DMS153 treated with DMSO at 0.1 percent for 48 hours (cell line): ENCODE measurements around the gene CCDC157.
"Not testable (repeated sequence)": the region's sequence is repeated elsewhere in the genome, so short reads cannot be mapped to it uniquely, and the experiment has no call there.

ENCODE experiments used
- DNase-seq: peaks from one replicate; lab custom pipeline; 2025; ENCODE audit not compliant: unreplicated experiment; lab: John Stamatoyannopoulos, UW

Gene CCDC157

GRCh38 chr22:30325724-30326254, 31.0 kb upstream of the CCDC157 start:
- no peak for DNase-seq

- DNase-seq, result no peak
Observed at GRCh38 chr22:30326255-30326705, 30.5 kb upstream of the CCDC157 start.

- peak; percentile 88 for DNase-seq
Observed at GRCh38 chr22:30326706-30327362, 30.0 kb upstream of the CCDC157 start, which contains the start of gene TBC1D10A. TBC1D10A (minus strand) TSS chr22:30326941; CDS start chr22:30326881, 60 bp downstream.

GRCh38 chr22:30327864-30328345, 28.9 kb upstream of the CCDC157 start:
- DNase-seq, result peak; percentile 5

GRCh38 chr22:30328466-30329049, 28.2 kb upstream of the CCDC157 start:
- no peak for DNase-seq

- no peak for DNase-seq
Observed at GRCh38 chr22:30332551-30332950, 24.3 kb upstream of the CCDC157 start.

GRCh38 chr22:30332994-30333706, 23.7 kb upstream of the CCDC157 start:
- DNase-seq, result no peak

GRCh38 chr22:30333707-30334087, 23.1 kb upstream of the CCDC157 start:
- no peak for DNase-seq

GRCh38 chr22:30334646-30335045, 22.2 kb upstream of the CCDC157 start:
- DNase-seq, result no peak

GRCh38 chr22:30335236-30335635, 21.6 kb upstream of the CCDC157 start:
- DNase-seq, result no peak

GRCh38 chr22:30336752-30337460, 19.9 kb upstream of the CCDC157 start:
- no peak for DNase-seq

GRCh38 chr22:30337461-30337778, 19.4 kb upstream of the CCDC157 start:
- no peak for DNase-seq

- DNase-seq, result not testable (repeated sequence)
Observed at GRCh38 chr22:30338341-30338740, 18.5 kb upstream of the CCDC157 start.

- no peak for DNase-seq
Observed at GRCh38 chr22:30338802-30339201, 18.0 kb upstream of the CCDC157 start.

GRCh38 chr22:30340911-30341685, 15.7 kb upstream of the CCDC157 start:
- no peak for DNase-seq

- no peak for DNase-seq
Observed at GRCh38 chr22:30344447-30345200, 12.2 kb upstream of the CCDC157 start.

GRCh38 chr22:30347255-30347892, 9.4 kb upstream of the CCDC157 start:
- DNase-seq, result no peak

GRCh38 chr22:30348404-30348803, 8.4 kb upstream of the CCDC157 start:
- no peak for DNase-seq

GRCh38 chr22:30348809-30349208, 8.0 kb upstream of the CCDC157 start:
- no peak for DNase-seq
